Stimulated activated CD8-positive, alpha-beta memory T cell treated with anti-CD3 and anti-CD28 coated beads, Interleukin-12 subunit alpha, Interleukin-12 subunit beta, amount 100 ng/mL, for 4 hours (primary cell): ENCODE data around the gene OLFM1.

Experiments
- DNase-seq: peaks from one replicate; pipeline ENCODE4 v3.0.0-alpha.2; 2020; ENCODE audit warnings: low read depth

Gene OLFM1

DNA sequence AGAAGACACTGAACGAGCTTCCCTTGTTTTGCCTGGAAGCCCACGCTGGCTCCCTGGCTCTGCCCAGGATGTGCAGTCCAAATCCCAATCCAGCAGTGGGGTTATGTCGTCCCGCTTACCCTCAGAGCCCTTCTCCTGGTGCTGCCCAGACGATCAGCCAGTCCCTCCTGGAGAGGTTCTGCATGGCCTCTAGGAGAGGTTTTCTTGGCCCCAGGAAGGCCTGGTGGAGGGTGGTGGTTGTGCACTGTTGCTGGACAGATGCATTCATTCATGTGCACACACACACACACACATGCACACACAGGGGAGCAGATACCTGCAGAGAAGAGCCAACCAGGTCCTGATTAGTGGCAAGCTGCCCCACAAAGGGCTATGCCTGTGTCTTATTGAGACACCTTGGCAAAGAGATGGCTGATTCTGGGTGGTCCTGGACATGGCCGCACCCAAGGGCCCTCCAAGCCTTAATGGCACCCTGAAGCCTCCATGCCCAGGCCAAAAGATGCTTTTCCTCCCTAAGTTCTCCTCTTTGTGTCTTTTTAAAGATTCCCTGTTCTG, 10.5 kb upstream of the OLFM1 start:
- no peak for DNase-seq

DNA sequence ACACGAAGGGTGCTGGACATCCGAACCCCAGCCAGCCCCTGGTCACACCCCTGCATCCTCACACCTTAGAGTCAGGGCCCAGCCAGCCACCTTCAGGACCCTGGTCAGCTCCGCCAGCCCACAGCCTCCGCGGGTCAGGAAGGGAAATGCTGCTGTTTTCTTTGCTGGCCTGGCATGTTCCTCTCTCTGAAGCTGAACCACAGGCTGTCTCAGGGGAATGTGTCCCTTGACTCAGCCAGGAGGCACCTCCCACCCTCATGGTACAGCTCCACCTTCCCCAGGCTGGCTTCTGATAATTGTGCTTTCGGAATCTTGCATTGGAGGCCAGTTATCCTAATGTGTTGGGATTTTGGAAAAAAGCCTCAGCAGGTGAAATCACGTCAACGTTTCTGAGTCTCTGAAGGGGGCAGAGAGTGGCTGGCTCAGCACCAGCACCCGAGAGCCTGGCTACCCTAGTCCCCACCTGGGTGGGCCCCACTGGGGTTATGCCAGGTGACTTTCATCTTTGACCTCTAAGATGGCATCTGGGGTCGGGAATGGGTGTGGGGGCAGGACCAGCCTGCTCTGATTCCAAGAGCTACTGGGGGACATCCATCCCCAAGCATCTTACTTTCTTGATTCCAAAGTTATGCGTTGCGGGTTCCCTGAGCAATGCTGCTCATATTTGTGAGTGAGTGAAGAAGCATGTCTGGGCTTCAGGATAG, 9.8 kb upstream of the OLFM1 start:
- no peak for DNase-seq

DNA sequence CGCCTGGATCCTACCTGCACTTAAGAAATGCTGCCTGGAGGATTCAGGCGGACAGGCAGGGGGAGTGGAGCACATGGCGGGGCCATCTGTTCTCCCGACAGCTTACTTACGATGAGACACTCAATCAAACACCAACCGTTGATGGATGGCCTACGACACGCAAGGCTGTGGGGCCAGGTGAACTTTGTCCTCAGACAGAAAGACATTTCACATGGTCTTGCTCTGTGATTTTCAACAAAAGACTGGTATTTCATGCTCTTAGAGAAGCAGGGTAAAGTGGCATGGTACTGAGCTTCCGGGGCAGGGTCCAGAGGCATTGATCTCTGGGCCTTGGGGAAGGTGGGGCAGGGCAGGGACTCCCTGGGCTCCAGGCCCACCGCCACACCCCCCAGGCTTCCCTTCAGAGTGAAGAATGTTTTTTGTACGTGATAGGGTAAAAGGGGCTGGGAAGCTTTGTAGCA, 9.1 kb upstream of the OLFM1 start:
- DNase-seq: no peak

DNA sequence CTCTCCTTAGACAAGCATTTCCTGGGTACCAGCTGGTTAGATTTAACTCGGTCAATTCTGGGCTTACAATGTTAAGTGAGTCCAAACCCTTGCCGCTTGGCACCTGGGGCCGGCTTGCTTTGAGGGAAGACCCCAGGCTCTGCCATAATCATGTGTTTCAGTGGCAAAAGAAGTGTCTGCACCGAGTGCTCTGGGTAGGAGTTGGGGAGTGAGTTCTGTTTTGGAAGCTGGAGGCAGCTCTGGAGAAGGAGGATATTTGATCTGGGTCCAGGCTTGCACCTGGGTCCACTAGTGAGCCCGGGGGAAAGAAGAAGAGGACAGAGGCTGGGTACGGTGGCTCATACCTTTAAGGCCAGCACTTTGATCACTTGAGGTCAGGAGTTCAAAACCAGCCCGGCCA, 8.4 kb upstream of the OLFM1 start:
- no peak for DNase-seq

DNA sequence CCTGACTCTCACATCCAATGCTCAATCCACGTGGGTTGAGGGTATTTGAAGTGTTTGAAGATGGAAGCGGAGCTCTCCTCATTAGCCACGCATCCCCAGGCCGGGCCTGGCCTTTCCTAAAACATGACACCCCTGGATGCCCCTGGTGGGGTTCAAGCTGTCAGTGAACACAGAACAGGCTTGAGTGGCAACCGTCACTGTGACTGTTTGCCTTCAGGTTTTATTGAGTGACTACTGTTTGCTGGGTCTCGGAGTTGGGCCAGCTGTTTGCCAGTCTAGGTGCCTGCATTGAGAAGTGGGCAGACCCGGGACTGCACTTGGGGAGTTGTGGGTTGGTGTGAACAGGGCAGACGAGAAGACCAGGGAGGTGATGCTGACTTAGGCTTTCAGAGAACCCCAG, 7.8 kb upstream of the OLFM1 start:
- DNase-seq: no peak

GRCh38 chr9:135080286-135081263, 6.9 kb upstream of the OLFM1 start:
- no peak for DNase-seq

DNA sequence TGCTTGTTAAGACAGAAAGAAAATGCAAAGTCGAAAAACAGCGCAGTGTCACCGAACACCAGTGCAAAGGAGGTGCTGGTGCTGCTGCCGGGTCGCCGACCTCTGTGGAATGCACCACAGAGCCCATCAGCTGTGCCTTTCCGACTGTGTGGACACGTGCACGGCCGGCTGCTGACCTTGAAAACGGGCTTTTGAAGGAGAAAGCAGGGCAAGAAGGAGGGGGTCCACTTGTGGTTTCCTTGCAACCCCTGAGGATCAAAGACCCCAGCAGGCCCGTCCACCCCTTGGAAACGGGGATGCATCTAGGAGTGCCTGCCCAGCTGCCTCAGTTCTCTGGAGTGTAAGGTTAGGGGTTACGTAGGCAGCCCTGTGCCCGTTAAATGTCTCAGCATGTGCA, 6.2 kb upstream of the OLFM1 start:
- no peak for DNase-seq

DNA sequence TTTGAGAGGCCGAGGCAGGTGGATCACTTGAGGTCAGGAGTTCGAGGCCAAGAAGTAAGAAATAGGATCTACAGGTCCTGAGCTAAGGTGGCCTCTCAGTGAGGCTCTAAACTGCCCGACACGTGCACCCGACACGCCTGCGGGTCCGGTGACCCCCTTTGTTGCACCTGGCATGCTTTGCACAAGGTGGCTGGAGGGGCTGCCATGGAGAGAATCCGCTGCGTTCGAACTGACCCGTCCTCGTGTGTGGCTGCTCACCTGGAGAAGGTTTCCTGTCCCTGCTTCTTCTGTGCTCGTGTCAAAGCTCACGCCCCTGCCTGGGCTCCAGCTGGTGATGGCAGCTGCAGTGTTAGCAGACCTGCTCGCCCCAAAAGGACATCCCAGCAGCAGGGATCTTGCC, 5.7 kb upstream of the OLFM1 start:
- DNase-seq: no peak

DNA sequence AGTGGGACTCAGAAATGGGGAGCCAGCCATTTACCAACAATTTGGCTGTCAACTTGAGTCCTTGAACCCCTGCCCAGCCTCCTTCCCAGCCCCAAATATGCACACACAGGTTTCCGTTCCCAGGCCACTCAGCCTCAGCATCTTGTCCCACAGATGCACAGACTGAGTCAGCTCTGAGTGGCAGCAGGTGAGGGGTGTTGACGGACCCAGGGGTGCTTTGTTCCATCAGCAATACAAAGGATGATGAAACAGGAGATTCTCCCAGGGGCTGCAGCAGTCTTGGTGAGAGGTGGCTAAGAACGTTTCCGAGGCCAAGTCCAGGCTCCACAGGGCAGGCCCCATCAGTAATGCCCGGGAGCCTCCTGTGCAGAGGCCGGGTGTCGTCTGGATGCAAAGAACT, 4.9 kb upstream of the OLFM1 start:
- no peak for DNase-seq

DNA sequence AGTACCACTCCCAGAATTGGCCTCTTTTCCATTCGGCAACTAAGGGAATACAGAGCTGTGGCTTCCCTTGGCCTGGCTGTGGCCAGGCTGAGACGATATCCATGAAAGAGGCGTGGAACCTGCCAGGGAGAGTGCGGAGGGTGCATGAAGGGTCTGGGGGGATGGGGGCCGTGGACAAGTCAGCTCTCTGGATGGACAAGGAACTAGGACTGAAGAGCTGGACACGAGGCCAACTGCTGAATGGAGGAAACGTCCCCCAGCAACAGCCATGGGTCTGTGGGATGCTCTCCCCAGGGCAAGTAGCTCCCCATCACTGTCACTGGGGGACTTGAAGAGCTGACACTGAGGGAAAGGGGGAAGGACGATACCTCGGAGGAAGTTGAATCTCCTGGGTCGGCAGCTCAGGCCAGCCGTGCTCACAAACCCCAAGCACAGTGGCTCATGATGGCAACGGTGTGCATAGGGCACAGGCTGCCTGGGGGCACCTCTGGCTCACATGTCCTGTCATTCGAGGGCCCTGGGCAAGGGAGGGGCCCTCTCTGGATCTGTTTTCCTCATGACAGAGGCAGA, 4.1 kb upstream of the OLFM1 start:
- no peak for DNase-seq

GRCh38 chr9:135083831-135084230, 3.6 kb upstream of the OLFM1 start:
- DNase-seq: no peak

GRCh38 chr9:135084262-135084661, 3.2 kb upstream of the OLFM1 start:
- DNase-seq: no peak

GRCh38 chr9:135084881-135085760, 2.3 kb upstream of the OLFM1 start:
- no peak for DNase-seq

GRCh38 chr9:135085830-135086546, 1.5 kb upstream of the OLFM1 start:
- DNase-seq: no peak

DNA sequence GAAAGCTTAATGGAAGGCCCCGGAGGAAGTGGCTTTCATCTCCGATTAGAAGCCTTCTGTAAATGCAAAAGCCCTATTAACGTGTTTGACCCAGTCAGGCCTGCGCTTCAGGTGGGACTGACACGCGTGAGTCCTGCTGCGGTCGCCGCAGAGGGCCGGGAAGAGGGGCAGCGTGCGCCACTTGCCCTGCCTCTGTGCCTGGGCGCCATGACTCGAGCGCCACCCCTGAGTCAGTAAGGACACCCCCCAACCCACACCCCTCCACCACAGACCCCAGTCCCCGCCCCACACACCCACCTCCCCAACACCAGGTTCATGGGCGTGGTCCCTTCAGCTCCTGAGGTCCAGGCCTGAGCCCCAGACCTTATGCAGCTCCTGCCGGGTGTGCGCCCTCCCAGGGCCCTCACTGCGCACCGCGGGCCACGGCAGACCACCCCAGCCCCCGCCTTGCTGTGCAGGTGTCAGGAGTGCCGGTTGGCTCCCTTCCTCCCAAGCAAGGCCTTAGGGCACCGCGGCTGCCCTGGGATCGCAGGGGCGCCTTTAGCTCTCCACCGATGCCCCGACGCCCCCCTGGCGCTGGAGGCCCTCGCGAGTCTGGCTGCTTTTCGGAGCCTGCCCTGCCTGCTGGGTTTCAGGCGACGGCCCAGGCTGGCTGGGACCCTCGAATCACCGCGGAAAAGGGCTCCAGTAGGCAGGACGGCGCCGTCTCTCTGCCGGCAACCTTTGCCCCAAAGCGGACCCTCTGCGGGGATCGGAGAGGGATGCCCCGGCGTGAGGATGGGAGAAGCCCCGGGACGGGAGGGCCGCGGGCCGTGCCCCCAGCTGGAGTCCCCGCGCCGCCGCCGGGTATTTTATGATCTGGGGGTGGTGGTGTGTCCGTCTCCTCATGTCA, 625 bp upstream of the OLFM1 start:
- DNase-seq: no peak

- no peak for DNase-seq
Observed at GRCh38 chr9:135087899-135088347, 455 bp downstream of the OLFM1 start.

- no peak for DNase-seq
Observed at GRCh38 chr9:135088348-135088978, 995 bp downstream of the OLFM1 start.

DNA sequence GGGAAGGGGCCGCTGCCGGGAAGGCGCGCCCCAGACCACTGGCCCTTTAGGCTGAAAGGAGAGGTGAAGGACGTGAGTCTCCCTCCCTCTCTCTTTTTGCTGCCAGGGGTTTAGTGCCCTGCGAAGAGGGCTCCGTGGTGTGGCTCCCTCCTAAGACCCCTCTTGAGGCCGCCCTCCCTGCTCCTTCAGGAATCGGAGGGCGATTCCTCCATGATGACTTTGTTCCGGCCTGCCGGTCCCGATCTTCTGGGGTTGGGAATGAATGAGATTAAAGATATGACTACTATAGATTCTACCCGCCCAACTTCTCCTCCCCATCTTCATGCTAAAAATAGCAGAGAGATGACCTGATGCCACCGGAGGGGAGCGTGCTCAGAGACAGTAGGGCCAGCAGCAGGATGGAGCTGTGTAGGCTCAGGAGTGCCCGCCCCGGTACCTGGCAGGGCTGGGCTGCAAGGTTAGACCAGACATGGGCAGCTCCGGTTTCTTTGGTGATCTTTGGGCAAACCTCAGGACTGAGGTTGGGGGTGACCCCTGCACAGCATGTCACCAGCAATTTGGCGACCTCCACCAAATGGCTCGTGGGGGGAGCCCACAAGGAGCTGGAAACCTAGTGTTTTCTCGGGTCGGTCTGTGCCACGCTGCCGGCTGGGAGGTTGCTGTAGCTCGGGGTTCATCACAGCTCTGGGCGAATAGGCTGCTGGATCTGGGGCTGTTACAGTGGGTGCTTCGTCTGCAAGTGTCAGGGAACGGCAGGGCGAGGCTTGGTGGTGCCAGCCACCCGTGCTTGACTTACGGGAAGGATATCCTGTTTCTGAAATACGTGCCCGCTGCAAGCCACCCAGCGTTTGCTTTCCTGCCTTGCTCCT, 1.7 kb downstream of the OLFM1 start:
- no peak for DNase-seq
